ENCODE results near the gene PRRC2A.

PRRC2A gene

DNA sequence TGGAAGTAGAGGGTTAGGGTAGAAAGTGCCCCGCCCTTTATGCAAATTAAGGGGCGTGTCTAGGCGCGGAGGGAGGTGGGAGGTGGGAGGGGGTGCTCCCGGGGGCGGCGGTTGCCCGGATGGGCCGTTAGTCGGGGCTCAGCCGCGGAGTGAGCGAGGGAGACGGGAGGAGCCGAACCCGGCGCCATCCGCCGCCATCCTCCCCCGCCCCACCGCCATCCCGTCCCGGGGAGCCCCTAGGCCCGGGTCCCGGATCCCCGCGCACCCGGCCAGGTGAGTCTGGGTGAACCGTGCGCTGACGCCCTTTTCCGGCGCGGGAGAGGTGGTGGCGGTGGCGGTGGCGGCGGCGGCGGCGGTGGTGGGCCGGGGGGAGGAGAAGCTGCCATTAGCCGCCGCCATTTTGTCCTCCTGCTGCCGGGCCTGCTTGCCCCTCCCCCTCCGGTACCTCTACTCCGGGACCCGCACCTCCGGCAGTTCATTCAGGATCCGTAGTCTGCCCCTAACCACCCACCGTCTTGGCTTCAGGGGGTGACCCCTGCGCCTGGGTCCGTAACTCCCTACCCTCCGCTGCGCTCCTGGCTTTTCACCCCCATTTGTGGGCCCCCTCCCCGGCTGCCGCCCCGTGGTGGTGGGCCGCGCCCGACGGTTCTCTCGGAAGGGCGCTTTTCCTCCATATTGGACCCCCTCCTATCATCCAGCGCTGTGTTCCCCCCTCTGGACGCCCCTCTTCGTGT lies at the start of gene PRRC2A:
PRRC2A (plus strand) TSS at position 130 of the 734 bp plus-strand sequence. CDS start 2,075 bp downstream, outside the sequence.
- DNase-seq (ENCODE audit: low read depth in 2 of 2, low spot score in 1 of 2): peak; percentile 46 to 93

DNA sequence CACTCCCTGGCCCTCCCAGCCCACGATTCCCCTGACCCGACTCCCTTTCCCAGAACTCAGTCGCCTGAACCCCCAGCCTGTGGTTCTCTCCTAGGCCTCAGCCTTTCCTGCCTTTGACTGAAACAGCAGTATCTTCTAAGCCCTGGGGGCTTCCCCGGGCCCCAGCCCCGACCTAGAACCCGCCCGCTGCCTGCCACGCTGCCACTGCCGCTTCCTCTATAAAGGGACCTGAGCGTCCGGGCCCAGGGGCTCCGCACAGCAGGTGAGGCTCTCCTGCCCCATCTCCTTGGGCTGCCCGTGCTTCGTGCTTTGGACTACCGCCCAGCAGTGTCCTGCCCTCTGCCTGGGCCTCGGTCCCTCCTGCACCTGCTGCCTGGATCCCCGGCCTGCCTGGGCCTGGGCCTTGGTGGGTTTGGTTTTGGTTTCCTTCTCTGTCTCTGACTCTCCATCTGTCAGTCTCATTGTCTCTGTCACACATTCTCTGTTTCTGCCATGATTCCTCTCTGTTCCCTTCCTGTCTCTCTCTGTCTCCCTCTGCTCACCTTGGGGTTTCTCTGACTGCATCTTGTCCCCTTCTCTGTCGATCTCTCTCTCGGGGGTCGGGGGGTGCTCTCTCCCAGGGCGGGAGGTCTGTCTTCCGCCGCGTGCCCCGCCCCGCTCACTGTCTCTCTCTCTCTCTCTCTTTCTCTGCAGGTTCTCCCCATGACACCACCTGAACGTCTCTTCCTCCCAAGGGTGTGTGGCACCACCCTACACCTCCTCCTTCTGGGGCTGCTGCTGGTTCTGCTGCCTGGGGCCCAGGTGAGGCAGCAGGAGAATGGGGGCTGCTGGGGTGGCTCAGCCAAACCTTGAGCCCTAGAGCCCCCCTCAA lies 48.2 kb upstream of the PRRC2A start, which contains the start of gene LTA:
LTA (plus strand) TSS at position 249 of the 871 bp plus-strand sequence; CDS start at position 703, 454 bp downstream.
- DNase-seq (ENCODE audit: low read depth in 2 of 2, low spot score in 1 of 2): peak in 1 of 2 donors; percentile 54

- no peak for DNase-seq (ENCODE audit: low read depth in 2 of 2, low spot score in 1 of 2)
Measured at GRCh38 chr6:31573239-31574105, 47.0 kb upstream of the PRRC2A start.

DNA sequence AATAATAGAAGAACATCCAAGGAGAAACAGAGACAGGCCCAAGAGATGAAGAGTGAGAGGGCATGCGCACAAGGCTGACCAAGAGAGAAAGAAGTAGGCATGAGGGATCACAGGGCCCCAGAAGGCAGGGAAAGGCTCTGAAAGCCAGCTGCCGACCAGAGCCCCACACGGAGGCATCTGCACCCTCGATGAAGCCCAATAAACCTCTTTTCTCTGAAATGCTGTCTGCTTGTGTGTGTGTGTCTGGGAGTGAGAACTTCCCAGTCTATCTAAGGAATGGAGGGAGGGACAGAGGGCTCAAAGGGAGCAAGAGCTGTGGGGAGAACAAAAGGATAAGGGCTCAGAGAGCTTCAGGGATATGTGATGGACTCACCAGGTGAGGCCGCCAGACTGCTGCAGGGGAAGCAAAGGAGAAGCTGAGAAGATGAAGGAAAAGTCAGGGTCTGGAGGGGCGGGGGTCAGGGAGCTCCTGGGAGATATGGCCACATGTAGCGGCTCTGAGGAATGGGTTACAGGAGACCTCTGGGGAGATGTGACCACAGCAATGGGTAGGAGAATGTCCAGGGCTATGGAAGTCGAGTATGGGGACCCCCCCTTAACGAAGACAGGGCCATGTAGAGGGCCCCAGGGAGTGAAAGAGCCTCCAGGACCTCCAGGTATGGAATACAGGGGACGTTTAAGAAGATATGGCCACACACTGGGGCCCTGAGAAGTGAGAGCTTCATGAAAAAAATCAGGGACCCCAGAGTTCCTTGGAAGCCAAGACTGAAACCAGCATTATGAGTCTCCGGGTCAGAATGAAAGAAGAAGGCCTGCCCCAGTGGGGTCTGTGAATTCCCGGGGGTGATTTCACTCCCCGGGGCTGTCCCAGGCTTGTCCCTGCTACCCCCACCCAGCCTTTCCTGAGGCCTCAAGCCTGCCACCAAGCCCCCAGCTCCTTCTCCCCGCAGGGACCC lies 46.1 kb upstream of the PRRC2A start:
- no peak for DNase-seq (ENCODE audit: low read depth in 2 of 2, low spot score in 1 of 2)

- DNase-seq (ENCODE audit: low read depth in 2 of 2, low spot score in 1 of 2): peak in 1 of 2 donors; percentile 66
Measured at GRCh38 chr6:31575335-31575901, 45.1 kb upstream of the PRRC2A start, which contains the start of gene TNF. Gene TNF (plus strand): TSS chr6:31575565. CDS start chr6:31575742, 177 bp downstream.

DNA sequence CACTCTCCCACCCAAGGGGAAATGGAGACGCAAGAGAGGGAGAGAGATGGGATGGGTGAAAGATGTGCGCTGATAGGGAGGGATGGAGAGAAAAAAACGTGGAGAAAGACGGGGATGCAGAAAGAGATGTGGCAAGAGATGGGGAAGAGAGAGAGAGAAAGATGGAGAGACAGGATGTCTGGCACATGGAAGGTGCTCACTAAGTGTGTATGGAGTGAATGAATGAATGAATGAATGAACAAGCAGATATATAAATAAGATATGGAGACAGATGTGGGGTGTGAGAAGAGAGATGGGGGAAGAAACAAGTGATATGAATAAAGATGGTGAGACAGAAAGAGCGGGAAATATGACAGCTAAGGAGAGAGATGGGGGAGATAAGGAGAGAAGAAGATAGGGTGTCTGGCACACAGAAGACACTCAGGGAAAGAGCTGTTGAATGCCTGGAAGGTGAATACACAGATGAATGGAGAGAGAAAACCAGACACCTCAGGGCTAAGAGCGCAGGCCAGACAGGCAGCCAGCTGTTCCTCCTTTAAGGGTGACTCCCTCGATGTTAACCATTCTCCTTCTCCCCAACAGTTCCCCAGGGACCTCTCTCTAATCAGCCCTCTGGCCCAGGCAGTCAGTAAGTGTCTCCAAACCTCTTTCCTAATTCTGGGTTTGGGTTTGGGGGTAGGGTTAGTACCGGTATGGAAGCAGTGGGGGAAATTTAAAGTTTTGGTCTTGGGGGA lies 44.4 kb upstream of the PRRC2A start:
- DNase-seq (ENCODE audit: low read depth in 2 of 2, low spot score in 1 of 2): no peak

- no peak for DNase-seq (ENCODE audit: low read depth in 2 of 2, low spot score in 1 of 2)
Measured at GRCh38 chr6:31576897-31577578, 43.5 kb upstream of the PRRC2A start.

DNA sequence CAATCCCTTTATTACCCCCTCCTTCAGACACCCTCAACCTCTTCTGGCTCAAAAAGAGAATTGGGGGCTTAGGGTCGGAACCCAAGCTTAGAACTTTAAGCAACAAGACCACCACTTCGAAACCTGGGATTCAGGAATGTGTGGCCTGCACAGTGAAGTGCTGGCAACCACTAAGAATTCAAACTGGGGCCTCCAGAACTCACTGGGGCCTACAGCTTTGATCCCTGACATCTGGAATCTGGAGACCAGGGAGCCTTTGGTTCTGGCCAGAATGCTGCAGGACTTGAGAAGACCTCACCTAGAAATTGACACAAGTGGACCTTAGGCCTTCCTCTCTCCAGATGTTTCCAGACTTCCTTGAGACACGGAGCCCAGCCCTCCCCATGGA lies 42.9 kb upstream of the PRRC2A start:
- DNase-seq (ENCODE audit: low read depth in 2 of 2, low spot score in 1 of 2): no peak

DNA sequence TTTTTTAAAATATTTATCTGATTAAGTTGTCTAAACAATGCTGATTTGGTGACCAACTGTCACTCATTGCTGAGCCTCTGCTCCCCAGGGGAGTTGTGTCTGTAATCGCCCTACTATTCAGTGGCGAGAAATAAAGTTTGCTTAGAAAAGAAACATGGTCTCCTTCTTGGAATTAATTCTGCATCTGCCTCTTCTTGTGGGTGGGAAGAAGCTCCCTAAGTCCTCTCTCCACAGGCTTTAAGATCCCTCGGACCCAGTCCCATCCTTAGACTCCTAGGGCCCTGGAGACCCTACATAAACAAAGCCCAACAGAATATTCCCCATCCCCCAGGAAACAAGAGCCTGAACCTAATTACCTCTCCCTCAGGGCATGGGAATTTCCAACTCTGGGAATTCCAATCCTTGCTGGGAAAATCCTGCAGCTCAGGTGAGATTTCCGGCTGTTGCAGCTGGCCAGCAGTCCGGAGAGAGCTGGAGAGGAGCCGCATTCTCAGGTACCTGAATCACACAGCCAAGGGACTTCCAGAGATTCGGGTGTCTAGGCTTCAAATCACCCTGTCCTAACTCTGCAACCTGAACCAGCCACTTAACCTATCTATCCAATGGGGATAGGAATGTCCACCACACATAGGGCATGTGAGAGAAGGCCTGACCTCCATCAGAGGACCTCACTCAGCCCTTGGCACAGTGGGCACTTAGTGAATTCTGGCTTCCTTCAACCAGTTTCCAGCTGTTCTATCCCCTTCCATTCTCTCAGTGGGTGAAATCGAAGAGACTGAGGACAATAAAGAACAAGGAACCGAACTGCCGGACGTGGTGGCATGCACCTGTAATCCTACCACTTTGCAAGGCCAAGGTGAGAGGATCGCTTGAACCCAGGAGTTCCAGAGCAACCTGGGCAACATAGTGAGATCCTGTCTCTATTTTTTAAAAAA lies 42.1 kb upstream of the PRRC2A start:
- no peak for DNase-seq (ENCODE audit: low read depth in 2 of 2, low spot score in 1 of 2)

DNA sequence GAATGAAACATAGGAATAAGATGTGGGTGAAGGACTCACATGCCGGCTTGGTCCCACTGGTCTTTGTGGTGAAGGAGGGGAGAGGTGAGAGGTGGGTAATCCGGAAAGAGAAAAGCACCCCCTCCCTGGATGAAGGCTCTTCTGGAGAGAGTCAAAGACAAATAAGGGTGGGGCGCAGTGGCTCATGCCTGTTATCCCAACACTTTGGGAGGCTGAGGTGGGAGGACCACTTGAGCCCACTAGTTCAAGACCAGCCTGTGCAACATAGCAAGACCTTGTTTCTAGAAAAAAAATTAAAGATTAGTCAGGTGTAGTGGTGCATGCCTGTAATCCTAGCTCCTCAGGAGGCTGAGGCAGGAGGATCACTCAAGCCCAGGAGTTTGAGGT lies 41.4 kb upstream of the PRRC2A start:
- DNase-seq (ENCODE audit: low read depth in 2 of 2, low spot score in 1 of 2): no peak

GRCh38 chr6:31579546-31580437 lies 40.7 kb upstream of the PRRC2A start:
- DNase-seq (ENCODE audit: low read depth in 2 of 2, low spot score in 1 of 2): no peak

DNA sequence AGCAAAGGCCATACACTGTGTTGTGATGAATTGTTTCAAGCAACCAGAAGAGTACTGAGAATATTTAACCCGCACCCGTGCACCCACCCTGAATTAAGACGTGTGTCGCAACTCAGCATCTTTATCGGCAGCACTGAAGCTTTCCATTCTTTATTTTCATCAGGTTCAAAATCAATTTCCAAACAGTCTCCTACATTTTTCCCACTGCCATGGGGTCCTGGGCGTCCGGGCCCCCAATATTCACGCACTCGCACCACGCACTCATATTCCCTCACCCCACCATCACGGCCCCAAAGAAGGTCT lies 40.1 kb upstream of the PRRC2A start:
- no peak for DNase-seq (ENCODE audit: low read depth in 2 of 2, low spot score in 1 of 2)

GRCh38 chr6:31580807-31581433 lies 39.6 kb upstream of the PRRC2A start:
- DNase-seq (ENCODE audit: low read depth in 2 of 2, low spot score in 1 of 2): peak; percentile 81 to 83

DNA sequence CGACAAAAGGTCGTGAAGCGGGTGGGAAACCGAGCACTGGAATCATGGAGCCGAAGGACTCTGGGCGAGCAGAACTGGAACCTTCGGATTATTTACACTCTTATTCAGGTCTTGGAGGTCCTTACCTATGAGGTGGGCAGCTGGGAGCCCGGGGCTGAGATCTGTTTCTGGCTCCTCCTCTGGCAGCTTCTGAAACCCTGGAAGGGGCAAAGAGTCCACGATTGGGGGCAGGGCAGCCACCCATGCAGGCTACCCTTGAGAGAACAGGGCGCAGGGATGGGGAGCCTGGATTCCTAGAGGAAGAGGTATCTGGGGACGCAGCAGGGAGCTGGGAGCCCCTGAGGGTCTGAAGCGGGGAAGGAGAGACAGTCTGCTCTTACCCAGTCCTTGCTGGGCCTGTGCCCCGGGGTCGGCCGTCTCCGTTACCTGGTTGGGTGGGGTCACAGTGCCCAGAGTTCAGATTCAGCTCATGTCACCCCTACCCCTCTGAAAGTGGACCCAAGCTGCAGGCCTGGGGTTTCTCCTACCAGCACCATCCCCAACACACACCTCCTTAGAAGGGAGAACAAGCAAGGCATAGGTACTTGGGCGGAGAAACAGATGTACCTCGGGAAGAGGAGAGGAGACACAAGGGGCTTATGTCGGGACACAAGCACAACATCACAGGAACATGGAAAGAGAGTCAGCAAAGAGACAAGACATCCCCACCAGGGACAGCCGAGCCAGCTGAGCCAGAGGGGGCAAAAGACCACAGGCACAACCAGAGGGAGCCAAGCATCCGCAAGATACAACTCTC lies 38.9 kb upstream of the PRRC2A start:
- no peak for DNase-seq (ENCODE audit: low read depth in 2 of 2, low spot score in 1 of 2)

DNA sequence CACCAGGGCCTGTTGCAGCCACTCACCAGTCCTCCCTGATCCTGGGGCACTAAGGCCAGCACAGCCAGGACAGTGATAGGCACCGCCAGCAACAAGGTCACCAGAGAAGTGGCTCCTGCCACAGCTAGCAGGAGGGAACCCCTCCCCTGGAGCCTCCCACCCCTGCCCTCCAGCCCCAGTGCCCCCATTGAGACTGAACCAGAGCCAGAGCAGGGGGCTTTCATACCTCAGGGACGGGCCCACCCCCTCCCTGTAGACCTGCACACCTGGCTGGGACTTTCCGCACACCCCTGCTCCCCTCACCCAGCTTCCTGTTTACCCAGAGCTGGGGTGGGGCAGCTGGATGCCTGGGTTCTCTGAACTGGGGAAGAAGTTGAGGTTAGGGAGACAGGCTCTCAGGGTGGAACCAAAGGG lies 38.3 kb upstream of the PRRC2A start, which contains the start of gene LTB:
LTB (minus strand) TSS at position 195 of the 414 bp plus-strand sequence; CDS start at position 188, 7 bp downstream.
- DNase-seq (ENCODE audit: low read depth in 2 of 2, low spot score in 1 of 2): peak in 1 of 2 donors; percentile 49
